ENCODE results near the gene IL1F10.

GRCh38 chr2:113056521-113056920 lies 11.2 kb upstream of the IL1F10 start:
- TF ChIP-seq CTCF (IDR thresholded peaks at IDR 0.05; ENCODE audit: low read depth, low read length), result no peak
- no peak for TF ChIP-seq EZH2phosphoT487 (IDR thresholded peaks at IDR 0.05; ENCODE audit: low read depth)

Measured in OCI-LY3 (cell line).